Activated T-cell treated with anti-CD3 and anti-CD28 coated beads for 1 hour (primary cell): ENCODE data around the gene NDST4.

Experiments
- DNase-seq: peaks from one replicate; pipeline ENCODE4 v3.0.0-alpha.2; 2020; ENCODE audit warnings: low read depth

NDST4 gene

GRCh38 chr4:115113506-115114106 is at the start of gene NDST4:
TSS of gene NDST4 (minus strand) at chr4:115113620. CDS start at chr4:115077036, 36,584 bp downstream.
- DNase-seq, result no peak

- DNase-seq, result no peak
Observed at GRCh38 chr4:115159141-115159540, 45.7 kb upstream of the NDST4 start.

DNA sequence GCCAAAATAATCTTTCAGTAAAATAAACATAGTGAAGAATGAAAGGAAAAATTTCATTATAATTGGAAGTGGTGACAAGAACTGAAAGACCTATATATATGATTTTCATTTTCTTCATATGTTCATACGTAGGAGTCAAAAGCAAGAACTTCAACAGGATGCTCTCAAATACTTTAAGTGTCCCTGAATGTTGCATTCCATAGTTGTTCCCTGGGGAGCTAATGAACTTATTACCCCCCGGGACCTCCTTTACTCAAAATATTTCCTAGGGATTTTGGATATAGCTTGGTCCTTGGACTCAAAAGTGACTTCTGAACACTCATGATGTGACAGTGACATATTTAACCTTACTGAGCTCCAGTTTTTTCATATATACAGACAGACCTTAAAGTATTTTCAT is 44.9 kb upstream of the NDST4 start:
- DNase-seq, result no peak

DNA sequence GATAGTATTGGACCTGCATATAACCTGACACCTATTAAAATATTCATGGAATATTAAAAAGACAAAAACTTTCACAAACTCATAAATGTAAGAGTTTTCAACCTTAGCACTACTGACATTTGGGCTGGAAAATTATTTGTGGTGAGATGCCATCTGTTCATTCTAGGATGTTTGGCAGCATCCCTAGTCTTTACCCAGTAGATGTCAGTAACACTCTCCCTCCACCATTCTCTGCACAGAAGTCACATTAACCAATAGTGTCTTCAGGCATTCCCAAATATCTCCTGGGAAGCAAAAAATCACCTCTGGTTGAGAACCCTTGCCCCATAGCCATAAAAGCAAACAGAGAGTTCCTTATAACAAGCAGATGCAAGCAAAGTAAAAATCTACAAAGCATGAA is 41.4 kb upstream of the NDST4 start:
- DNase-seq, result no peak

- no peak for DNase-seq
Observed at GRCh38 chr4:115152965-115153364, 39.5 kb upstream of the NDST4 start.

DNA sequence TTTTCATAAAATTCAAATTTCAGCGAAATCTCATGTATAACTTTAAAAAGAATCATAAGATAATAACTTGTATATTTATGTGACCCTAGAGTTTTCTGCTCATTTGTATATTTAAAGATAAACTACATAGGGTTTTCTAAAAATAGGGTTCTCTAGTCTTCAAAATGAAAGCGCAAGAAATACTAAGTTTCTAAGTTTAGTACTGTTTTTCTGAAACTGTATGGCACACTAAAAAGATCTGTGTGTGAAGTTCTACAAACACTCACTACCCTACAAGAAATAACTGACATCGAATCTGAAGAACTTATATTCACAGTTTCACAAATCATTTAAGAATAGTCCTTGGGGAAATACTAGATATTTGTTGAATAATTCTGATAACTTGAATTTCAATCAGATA is 38.7 kb upstream of the NDST4 start:
- no peak for DNase-seq

DNA sequence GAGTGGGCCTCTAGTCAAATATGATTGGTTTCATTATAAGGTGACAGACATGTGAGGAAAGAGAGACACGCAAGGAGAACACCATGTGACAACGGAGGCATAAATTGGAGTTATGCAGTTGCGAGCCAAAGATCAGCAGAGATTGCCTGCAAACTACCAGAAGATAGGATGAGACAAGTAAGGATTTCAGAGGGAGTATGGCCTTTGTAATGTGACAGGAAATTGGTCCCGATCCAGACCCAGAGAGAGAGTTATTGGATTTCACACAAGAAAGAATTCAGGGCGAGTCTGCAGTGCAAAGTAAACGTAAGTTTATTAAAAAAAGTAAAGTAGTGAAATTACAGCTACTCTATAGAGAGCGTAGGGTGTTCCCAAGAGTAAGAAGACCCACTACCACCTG is 35.7 kb upstream of the NDST4 start:
- DNase-seq, result no peak

DNA sequence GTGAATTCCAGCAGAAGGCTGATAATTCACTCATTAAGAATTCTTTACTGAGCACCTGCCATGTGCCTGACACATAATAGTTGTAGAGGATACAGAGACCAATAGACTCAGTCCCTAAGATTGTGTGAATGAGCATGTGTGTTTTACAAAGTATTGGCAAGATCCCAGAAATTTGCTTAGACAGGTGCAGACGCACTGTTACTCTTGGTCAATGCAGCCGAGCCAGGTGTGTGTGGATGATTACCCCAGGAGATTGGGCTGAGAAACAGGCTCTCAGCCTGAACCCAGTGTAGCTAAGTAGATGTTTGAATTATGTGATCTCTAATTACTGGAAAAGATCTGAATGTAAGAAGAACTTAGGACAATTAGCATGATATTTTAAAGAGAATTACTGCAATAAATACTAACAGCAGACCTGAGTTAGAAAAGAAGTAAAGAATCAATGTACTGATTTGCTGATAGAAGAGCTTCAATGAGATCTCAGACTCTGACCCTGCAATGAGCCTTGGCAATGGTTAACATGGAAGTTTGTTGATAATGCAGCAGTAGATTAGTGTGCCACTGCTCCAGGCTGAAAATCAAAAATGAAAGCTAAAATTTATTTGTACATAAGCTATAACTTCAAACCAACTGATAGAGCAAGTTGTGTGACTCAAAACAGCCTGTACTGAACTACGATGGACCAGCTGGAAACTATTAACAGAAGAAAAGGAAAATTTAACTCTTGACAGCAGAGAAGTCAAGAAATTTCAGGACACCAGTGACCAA is 32.2 kb upstream of the NDST4 start:
- no peak for DNase-seq

DNA sequence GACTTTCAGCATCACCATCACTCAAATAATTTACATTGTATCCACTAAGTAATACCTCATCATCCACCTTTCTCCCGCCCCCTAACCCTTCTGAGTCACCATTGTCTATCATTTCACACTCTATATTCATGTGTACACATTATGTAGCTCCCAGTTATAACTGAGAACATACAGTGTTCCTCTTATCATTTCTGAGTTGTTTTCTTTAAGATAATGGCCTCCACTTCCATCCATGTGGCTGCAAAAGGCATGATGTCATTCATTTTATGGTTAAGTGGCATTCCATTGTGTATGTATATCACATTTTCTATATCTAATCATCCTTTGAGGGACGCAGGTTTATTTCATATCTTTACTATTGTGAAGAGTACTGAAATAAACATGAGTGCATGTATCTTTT is 14.6 kb upstream of the NDST4 start:
- DNase-seq, result no peak

- DNase-seq, result no peak
Observed at GRCh38 chr4:115126491-115126890, 13.1 kb upstream of the NDST4 start.

- DNase-seq, result no peak
Observed at GRCh38 chr4:115121351-115122043, 8.1 kb upstream of the NDST4 start.

- no peak for DNase-seq
Observed at GRCh38 chr4:115119804-115120352, 6.5 kb upstream of the NDST4 start.

GRCh38 chr4:115117651-115118050 is 4.2 kb upstream of the NDST4 start:
- no peak for DNase-seq

DNA sequence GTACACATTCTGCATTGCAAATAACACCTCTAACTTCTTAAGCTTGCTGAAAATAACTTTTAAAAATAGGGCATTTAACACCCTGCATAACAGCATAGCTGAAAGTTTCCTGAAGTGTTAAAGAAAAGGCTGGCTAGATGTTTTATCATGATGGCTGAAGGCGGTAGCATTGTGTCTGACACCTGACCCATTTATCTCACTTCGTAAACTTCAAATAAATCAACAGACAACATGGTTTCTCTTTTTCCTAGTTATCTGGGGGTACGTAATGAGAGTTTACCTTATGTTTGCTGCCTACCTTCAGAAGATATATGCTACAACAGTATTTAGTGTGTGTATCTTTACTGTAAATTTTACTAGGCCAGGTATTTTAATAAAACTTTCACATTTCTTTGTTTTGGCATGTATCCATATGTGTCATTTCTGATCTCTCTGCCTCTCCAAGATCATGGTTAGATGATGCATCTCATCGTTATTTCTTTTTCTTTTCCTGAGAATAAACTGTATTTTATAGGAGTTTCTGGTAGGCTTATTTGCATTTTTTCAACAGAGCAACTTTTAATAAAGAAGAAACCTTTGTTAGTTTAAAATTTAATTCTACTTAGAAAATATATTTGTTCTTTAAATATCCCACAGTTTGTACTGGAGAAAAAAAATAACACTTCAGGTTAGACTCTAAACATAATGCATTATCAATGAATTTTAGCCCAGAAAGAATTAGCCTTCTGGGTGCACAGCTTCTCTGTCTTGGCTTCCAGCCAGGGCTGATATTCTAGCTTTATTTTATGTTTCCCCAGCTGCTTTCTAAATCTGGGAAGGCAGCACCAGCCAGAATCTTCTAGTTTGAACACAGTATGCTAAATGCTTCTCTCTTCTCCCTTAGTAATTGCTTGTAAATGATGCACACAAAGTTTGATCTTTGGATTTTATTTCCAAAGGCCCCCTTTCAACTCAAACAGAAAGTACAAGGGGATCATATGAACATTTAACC is 2.9 kb downstream of the NDST4 start:
- no peak for DNase-seq

DNA sequence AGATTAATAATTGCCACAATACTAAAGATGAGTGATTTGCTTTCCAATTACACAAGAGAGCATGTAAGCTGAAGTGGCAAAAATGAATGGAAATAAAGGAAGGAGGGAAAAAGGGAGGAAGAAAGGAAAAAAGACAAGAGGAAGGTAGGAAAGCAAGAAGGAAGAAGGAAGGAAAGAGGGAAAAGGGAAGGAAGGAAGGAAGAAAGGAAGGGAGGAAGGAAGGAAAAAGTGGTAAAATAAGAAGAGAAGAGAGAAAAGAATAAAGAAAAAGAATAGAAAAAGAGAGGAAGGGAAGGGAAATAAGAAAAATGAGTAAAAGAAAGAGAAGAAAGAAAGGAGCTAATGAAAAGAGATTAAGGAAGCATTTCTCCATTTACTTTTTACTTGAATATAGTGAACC is 4.6 kb downstream of the NDST4 start:
- no peak for DNase-seq

DNA sequence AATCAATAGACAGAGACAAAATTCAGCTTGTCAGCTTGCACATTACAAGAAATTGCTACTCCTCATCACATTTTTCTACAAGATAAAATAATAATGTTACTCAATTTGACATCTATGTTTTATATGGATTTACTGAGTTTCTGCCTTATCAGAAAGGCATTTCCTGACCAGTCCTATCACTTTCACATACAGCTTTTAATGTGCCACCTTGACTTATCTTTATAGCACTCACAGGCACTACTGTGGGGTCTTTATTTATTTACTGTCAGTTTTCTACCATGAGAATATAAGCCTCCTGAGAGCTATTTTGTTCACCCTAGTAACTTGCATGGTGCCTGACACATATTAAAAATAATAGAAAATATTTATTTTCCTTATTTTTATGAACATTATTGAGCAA is 6.0 kb downstream of the NDST4 start:
- no peak for DNase-seq

GRCh38 chr4:115101675-115102074 is 11.7 kb downstream of the NDST4 start:
- no peak for DNase-seq

DNA sequence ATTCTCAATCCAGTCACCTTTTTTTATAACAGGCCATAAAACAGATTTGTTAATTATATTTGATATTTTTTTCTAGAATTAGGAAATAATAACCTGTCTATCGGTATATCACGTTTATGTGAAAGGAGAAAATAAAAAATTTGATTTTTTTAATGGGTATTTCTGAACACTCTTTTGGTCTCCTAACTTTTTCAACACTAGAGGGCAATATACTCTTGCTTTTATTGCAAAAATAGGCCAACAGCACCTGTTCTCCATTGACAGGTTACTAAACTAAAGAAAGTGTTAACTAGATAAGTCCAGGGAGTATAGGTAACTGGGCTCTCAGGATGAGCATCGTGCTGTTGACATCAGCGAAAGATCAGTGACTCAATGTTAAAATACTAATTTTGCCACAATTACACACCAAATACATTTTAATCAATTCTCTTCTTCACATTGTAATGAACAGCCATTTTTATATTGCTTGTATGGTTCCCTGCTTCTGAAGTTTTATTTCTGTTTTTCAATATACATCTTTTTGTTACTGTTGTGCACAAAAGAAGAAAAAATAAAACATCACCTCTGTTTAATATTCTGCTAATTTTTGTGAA is 22.8 kb downstream of the NDST4 start:
- no peak for DNase-seq

GRCh38 chr4:115082633-115083032 is 30.8 kb downstream of the NDST4 start:
- no peak for DNase-seq

DNA sequence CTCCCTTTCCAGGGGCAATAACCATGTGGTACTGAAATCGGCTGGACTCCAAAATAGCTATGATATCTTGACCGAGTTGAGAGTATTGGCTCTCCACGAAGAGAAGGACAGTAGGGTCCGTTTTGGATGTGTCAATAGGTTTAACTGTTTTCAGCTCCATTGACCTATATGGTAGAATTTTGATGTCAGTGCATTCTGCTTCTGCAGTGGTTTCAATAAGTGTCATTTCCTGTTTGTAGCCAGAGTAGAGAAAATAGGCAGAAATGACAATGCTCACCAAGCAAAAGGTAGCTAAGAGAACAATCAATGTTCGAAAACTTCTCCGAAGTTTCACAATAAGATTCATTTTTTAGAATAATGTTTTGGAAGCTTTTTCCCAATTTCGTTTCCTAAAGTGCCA is 36.7 kb downstream of the NDST4 start:
- no peak for DNase-seq

DNA sequence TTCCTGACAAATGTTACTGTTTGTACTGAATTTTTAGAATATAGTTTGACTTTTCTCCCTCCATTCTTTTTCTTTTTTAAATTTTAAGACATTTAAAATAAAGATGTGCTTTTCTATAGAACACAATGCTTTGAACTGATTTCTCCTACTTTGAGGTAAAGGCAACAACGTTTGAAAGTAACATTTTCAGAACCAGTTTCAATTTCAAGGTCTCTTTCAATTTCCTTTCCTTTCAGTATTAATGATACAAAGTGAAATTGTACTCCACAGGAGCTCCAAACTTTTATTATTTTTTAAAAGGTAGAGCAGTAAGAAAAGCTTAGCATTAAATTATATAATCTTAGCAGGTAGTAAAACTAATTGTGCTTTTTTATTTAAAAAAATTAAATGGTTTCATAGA is 54.9 kb downstream of the NDST4 start:
- no peak for DNase-seq
